CD4-positive, alpha-beta T cell treated with Interleukin-4 for 4 hours (primary cell): ENCODE measurements around the gene KCNJ13.

ENCODE experiments used
- DNase-seq: peaks from one replicate; pipeline ENCODE4 v3.0.0-alpha.2; 2020

Gene KCNJ13

GRCh38 chr2:232776435-232776834, at the start of gene KCNJ13:
TSS of gene KCNJ13 (minus strand) at chr2:232776565. CDS start at chr2:232771362, 5,203 bp downstream.
- DNase-seq, result no peak

- DNase-seq, result no peak
These were observed 41.4 kb upstream of the KCNJ13 start for GRCh38 chr2:232817756-232818155.

GRCh38 chr2:232816657-232817056, 40.3 kb upstream of the KCNJ13 start:
- DNase-seq, result no peak

GRCh38 chr2:232815569-232815968, 39.2 kb upstream of the KCNJ13 start:
- no peak for DNase-seq

- DNase-seq, result no peak
These were observed 34.1 kb upstream of the KCNJ13 start for GRCh38 chr2:232810444-232810843.

GRCh38 chr2:232809349-232810124, 33.2 kb upstream of the KCNJ13 start:
- no peak for DNase-seq

GRCh38 chr2:232802091-232802490, 25.7 kb upstream of the KCNJ13 start:
- no peak for DNase-seq

- no peak for DNase-seq
These were observed 23.8 kb upstream of the KCNJ13 start for GRCh38 chr2:232800166-232800565.

GRCh38 chr2:232798187-232798586, 21.8 kb upstream of the KCNJ13 start:
- no peak for DNase-seq

- no peak for DNase-seq
These were observed 19.6 kb upstream of the KCNJ13 start for GRCh38 chr2:232795920-232796319.

- no peak for DNase-seq
These were observed 18.6 kb upstream of the KCNJ13 start for GRCh38 chr2:232794981-232795380.

- DNase-seq, result no peak
These were observed 16.9 kb upstream of the KCNJ13 start for GRCh38 chr2:232793271-232793670.

GRCh38 chr2:232791518-232791917, 15.2 kb upstream of the KCNJ13 start:
- no peak for DNase-seq

GRCh38 chr2:232789082-232789481, 12.7 kb upstream of the KCNJ13 start:
- no peak for DNase-seq

GRCh38 chr2:232787806-232788205, 11.4 kb upstream of the KCNJ13 start:
- no peak for DNase-seq

- DNase-seq, result no peak
These were observed 6.9 kb upstream of the KCNJ13 start for GRCh38 chr2:232783278-232783677.

GRCh38 chr2:232781765-232782164, 5.4 kb upstream of the KCNJ13 start:
- peak; percentile 81 for DNase-seq

GRCh38 chr2:232779934-232780333, 3.6 kb upstream of the KCNJ13 start:
- no peak for DNase-seq

- no peak for DNase-seq
These were observed 3.1 kb upstream of the KCNJ13 start for GRCh38 chr2:232779465-232779864.

GRCh38 chr2:232777276-232777675, 911 bp upstream of the KCNJ13 start:
- DNase-seq, result no peak

- no peak for DNase-seq
These were observed 2.5 kb downstream of the KCNJ13 start for GRCh38 chr2:232773815-232774214.

- DNase-seq, result peak; percentile 68
These were observed 3.8 kb downstream of the KCNJ13 start for GRCh38 chr2:232772531-232772930.

GRCh38 chr2:232771870-232772269, 4.5 kb downstream of the KCNJ13 start:
- DNase-seq, result no peak

GRCh38 chr2:232770207-232770606, 6.2 kb downstream of the KCNJ13 start:
- no peak for DNase-seq

GRCh38 chr2:232767866-232768265, 8.5 kb downstream of the KCNJ13 start:
- DNase-seq, result no peak
